MM.1S (cell line): ENCODE measurements around the gene BMP8B.

Source experiments
- CTCF ChIP-seq: fragments of 300-600 bp; sonication (generic); IDR thresholded peaks from 2 replicates; pipeline ENCODE4 v1.5.1; 2016; ENCODE audit warnings: antibody characterized with exemption, low read length, mixed read lengths
- EZH2phosphoT487 ChIP-seq: fragments of 300-600 bp; sonication (generic); IDR thresholded peaks from 2 replicates; pipeline ENCODE4 v1.6.1; 2018; ENCODE audit warnings: antibody characterized with exemption, low read length

DNA sequence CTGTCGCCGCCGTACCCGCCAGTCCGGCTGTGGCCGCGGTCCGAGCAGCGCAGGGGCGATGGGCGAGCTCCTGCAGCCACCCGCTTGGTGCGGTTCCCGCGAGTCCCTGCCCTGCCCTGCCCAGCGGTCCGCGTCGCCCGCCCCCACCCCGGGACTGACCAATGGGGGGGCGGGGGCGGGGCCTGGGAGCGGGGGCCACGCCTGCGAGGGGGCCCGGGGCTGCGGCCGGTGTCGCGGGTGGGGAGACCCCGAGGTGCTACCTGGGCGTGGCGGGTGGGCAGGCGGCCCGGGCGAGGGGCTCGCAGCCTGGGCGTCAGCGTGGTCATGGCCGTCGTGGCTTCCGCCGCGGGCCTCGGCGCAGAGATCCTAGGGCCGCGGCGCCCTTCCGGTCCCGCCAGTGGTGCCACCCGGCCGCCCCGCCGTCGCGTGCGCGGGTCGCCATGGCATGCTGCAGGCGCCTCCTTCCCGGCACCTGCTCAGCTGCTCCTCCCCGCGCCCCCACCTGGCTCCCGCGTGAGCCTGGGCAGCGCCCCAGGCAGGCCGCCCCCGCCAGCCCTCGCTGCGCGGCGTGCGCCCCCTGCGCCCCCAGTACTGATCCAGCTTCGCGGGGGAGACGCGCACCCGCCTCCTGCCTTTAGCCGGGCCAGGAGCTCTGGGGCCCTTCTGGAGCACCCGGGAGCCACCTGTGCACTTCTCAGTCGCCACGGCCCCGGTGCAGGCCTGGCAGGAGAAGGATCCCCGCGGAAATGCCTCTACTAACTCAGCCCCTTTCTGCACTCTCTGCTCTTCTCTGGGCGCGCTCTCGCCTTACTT, at the start of gene BMP8B:
- TF ChIP-seq EZH2phosphoT487, result no peak
- TF ChIP-seq CTCF, result no peak
